ENCODE results near the gene EFNA2. TPM values are rescaled to one million over a fixed set of nuclear protein-coding genes. Genes with fewer than 3 reads are reported as not detected.
"Not testable (repeated sequence)": the region's sequence is repeated elsewhere in the genome, so short reads cannot be mapped to it uniquely, and the experiment has no call there.

The EFNA2 gene
- total RNA-seq, 1 experiment from 2014 or later: 0.45 TPM

GRCh38 chr19:1315470-1316166 is 29.9 kb downstream of the EFNA2 start:
- DNase-seq (ENCODE audit: low read depth): no peak

- DNase-seq (ENCODE audit: low read depth): no peak
Observed at GRCh38 chr19:1316466-1316865, 30.8 kb downstream of the EFNA2 start.

GRCh38 chr19:1317274-1318003 is 31.8 kb downstream of the EFNA2 start:
- DNase-seq (ENCODE audit: low read depth): no peak

DNA sequence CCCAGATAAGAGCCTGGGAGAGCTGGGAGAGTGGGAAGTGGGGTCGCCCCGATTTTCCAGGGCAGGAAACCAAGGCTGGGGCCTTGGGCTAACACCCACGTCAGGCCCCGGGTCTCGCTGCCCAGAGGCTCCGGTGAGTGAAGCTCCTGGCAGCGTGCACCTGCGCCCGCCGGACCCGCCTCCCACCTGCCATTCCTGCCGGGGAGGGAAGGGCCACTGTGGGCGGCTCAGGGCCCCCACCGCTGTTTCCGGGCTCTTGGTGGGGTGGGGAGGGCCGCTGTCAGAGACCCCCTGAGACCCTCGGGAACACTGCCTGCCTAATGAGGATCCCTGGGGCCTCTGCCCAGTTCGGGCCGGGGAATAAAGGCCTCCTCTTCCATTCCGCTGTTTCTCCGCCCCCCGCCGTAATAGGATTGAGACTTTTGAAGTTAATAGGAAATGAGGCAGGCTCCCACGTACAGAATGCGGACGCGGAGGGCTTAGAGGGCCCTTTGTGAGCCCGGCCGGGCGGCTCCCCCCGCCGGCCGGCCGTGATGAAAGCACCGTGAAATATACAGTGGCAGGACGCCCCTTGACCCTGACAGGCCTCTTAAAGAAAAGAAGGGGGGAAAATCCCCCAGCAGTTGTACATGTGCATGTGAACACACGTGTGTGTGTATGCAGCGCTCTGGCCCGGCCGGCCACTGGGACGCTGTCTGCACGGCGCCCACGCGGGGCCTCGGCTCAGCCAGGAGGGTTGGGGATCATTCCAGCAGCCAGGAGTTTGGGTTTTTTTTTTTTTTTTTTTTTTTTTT is 33.2 kb downstream of the EFNA2 start:
- no peak for DNase-seq (ENCODE audit: low read depth)

- DNase-seq (ENCODE audit: low read depth): not testable (repeated sequence)
Observed at GRCh38 chr19:1320282-1320650, 34.6 kb downstream of the EFNA2 start.

DNA sequence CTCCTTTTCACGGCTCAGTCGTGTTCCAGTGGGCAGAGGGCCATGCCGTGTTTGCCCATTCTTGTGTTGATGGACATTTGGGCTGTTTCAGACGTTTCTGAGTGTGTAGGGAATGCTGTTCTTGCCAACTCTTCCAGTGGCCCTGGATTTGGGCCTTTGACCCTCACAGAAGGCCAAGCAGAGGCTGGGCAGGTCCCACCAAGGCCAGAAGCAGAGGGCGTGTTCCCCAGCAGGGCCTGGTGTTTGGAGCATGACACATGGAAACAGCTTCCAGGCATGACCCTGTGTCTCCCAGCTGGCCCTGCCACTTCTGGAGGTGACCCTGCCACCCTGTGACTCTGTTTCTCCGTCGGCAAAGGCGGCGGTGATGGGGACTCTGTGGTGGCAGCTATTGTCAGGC is 35.9 kb downstream of the EFNA2 start:
- no peak for DNase-seq (ENCODE audit: low read depth)

DNA sequence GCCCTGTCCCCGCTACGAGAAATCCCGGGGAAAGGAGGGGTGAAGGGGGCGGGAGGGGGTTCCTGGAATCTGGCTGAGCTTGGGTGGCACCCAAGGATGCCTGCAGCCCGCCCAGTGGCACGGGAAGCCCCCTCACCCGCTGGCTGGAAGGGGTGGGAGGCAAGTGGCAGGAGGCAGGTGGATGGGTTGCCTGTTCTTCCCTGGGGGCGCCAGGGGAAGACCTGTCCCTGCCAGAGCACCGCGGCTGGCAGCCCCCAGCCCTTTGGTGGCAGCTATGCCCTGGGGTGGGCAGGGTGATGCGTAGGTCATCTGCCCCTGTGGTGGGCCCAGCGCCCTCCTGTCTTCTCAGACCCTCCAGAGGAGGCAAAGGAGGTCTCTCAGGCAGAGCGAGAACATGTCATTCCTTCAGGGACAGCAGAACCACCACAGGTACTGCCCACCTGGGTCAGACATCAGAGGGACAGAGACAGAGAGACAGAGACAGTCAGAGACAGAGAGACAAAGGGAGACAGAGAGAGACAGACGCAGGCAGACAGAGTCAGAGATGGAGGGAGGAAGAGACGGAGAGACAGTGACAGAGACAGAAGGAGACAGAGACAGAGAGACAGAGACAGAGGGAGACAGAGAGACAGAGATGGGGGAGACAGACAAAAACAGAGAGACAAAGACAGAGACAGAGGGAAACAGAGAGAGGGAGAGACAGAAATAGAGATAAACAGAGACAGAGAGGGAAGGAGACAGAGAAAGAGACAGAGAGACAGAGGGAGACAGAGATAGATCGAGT is 36.7 kb downstream of the EFNA2 start:
- no peak for DNase-seq (ENCODE audit: low read depth)

- DNase-seq (ENCODE audit: low read depth): no peak
Observed at GRCh38 chr19:1324249-1324805, 38.7 kb downstream of the EFNA2 start.

DNA sequence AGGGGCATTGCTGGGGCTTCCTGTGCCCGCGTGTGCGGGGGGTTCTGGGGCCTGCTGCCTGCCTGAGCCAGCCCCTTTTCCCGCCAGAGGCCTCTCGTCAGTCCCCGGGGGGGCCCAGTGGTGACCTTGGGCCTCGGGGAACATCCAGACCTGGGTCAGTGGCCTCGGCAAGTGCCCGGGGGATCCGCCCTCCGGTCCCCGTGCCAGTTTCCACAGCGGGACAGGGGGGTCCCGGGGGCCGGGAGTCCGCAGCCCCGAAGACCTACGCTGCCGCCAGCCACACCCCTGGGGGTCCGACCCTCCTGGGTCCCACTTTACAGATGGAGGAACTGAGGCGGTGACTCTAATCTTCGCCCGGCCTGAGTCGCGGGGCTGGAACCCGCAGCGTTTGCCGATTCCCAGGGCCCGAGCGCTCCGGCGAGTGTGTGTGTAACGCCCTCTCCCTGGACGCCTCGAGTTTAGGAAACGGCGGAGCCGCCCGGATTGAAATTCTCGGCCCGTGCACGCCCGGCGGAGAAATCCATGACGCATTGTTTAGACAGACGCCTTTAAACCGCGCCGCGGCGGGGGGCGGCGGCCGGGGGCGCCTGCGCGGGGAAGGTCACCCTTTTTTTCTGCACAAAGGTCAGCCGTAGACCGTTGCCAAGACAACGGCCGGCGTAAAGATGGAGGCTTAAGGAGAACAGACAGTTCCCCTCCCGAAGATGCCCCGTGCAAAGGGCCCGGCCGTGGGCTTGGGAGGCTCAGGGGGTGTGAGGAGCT is 39.3 kb downstream of the EFNA2 start:
- peak; percentile 74 for DNase-seq (ENCODE audit: low read depth)

DNA sequence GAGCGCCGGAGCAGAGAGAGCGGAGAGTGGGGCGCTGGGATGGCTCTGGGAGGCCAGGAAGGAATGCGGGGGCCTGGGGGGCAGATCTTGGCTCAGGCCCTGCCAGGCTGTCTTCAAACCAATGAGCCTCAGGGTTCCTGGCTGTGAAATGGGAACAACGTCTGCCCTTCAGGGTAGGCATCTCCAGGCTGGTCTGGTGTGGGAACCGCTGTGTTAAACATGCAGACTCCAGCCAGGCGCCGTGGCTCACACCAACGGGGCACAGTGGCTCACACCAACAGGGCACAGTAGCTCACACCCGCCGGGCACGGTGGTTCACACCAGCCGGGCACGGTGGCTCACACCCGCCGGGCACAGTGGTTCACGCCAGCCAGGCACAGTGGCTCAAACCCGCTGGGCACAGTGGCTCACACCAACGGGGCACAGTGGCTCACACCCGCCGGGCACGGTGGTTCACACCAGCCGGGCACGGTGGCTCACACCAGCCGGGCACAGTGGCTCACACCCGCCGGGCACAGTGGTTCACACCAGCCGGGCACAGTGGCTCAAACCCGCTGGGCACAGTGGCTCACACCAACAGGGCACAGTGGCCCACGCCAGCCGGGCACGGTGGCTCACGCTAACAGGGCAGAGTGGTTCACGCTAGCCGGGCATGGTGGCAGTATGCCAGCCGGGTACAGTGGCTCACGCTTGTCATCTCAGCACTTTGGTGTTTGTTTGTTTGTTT is 40.1 kb downstream of the EFNA2 start:
- DNase-seq (ENCODE audit: low read depth): no peak

DNA sequence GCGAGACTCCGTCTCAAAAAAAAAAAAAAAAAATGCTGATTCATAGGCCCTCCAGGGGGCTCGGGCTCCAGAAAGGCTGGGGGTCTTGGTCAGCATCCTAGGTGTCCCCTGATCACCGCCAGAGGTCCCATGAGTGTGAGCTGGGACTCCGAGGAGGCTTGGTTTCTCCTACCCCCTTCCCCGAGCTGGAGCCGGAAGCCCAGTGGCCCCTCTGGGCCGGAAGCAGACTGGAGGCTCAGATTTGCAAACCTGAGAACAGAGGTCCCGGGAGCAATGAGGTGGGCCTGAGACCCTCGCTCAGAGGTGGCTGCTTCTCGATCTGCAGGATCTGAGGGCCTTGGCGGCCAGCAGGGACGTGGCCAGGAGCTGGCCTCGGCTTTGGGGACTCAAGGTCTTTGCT is 41.5 kb downstream of the EFNA2 start:
- no peak for DNase-seq (ENCODE audit: low read depth)

GRCh38 chr19:1332208-1332607 is 46.5 kb downstream of the EFNA2 start:
- not testable (repeated sequence) for DNase-seq (ENCODE audit: low read depth)

GRCh38 chr19:1336079-1336684 is 50.5 kb downstream of the EFNA2 start:
- no peak for DNase-seq (ENCODE audit: low read depth)

- DNase-seq (ENCODE audit: low read depth): no peak
Observed at GRCh38 chr19:1340681-1341469, 55.2 kb downstream of the EFNA2 start.

DNA sequence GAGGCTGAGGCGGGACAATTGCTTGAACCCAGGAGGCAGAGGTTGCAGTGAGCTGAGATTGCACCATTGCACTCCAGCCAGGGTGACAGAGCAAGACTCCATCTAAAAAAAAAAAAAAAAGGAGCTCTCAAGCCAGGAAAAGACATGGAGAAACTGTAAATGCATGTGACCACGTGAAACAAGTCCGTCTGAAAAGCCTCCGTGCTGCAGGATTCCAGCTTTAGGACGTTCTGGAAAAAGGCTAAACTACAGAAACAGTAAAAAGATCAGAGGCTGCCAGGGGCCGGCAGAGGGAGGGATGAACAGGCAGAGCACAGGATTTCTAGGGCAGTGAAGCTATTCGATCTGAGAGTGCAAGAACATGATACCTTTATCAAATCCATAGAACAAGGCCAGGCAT is 57.4 kb downstream of the EFNA2 start:
- DNase-seq (ENCODE audit: low read depth): no peak

DNA sequence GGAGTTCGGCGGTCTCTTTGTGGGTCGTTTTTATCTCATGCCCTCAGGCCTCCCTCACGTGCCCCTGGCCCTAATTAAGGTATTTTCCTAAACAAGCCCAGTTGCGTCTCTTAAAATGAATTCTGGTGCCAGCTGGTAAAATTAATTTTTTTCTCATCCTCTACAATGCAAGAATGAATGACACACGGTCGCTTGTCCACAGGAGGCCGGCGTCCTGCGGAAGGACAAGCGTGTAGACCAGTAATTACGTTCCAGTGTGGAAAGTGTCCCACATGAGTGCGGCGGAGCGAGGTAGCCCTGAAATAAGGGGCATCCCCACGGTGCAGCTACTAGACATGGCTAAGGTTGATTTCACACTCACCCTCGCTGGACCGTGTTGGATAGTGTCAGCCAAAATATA is 63.5 kb downstream of the EFNA2 start:
- no peak for DNase-seq (ENCODE audit: low read depth)

DNA sequence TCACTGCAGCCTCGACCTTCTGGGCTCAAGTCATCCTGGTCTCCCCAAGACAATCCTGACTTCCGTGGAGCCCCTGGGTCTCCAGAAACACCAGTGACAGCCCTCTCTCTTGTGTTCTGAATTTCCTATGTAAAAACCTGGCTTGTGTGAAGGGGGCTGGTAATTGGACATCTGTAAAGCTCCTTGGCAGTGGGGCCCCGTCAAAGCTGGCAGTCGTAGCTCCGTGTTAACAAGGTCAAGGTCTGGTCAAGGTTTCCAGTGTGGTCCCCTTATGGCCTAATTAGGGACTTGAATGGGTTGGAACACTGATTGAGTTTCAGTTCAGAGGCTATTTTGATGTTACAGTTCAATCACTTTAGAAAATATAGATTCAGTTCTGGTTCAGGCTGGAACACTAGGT is 65.2 kb downstream of the EFNA2 start:
- DNase-seq (ENCODE audit: low read depth): no peak

Measured in HT1080 (cell line).